Left lung (tissue), 10 donors: ENCODE measurements around the gene SFT2D2. TPM values are rescaled to one million over a fixed set of nuclear protein-coding genes. Genes with fewer than 3 reads are reported as not detected.

Source experiments
- ATAC-seq: fragments of 200-7000 bp; cut with Tn5 transposase; one replicate; pipeline ENCODE4 v1.9.1; 2020; ENCODE audit warnings: moderate library complexity
- DNase-seq, 4 donors: peaks; one replicate each; pipeline ENCODE4 v3.0.0-alpha.2; 2013 to 2020
- H3K27ac ChIP-seq, 2 donors: fragments of 200-600 bp; sonication (generic) in 1 of 2; one replicate each; pipeline versions ENCODE4 v1.5.0 to v1.8.0; 2020 to 2021
- H3K27me3 ChIP-seq, 2 donors: fragments of 200-600 bp; sonication (generic) in 1 of 2; one replicate each; pipeline versions ENCODE4 v1.5.0 to v1.8.0; 2020 to 2021
- H3K36me3 ChIP-seq, 2 donors: fragments of 200-600 bp; sonication (generic) in 1 of 2; one replicate each; pipeline versions ENCODE4 v1.5.0 to v1.8.0; 2020 to 2021
- H3K4me1 ChIP-seq, 2 donors: fragments of 200-600 bp; one replicate each; pipeline ENCODE4 v1.8.0; 2021
- H3K4me3 ChIP-seq, 2 donors: fragments of 200-600 bp; sonication (generic) in 1 of 2; one replicate each; pipeline versions ENCODE4 v1.5.0 to v1.8.0; 2020 to 2021; ENCODE audit warnings: mild to moderate bottlenecking in 1 of 2
- H3K9me3 ChIP-seq, 2 donors: fragments of 200-600 bp; sonication (generic) in 1 of 2; one replicate each; pipeline versions ENCODE4 v1.5.0 to v1.8.0; 2020 to 2021
- CTCF ChIP-seq, 2 donors: fragments of 200-600 bp; sonication (generic) in 1 of 2; IDR thresholded peaks; one replicate each; pipeline versions ENCODE4 v1.5.0 to v1.8.0; 2021; ENCODE audit warnings: antibody characterized with exemption in 2 of 2
- intact Hi-C, 2 donors: fragments of 100-400 bp; cut with DNase I; formaldehyde crosslinking; loops; one replicate each; pipeline versions ENCODE4 v1.11.2 to v1.14.2; 2022
- polyA plus RNA-seq, 6 donors: library from polyadenylated mRNA; unstranded; fragments of 120-200 nt; gene quantifications; one replicate each; pipeline ENCODE4 v1.2.1, GENCODE V29; 2013; ENCODE audit not compliant: insufficient read length in 6 of 6
- total RNA-seq, 2 donors: library from RNA; stranded (reverse); fragmentation: NEBNext Ultra II Directional; extraction: Animal tissue kit (Norgen Biotek cat#: 25700); gene quantifications; one replicate each; pipeline ENCODE4 v1.2.1, GENCODE V29; 2021
- donor health status: DM: no; HTN: yes; CAD: no.
- donor health status: DM: no; HTN: no; CAD: no.

The SFT2D2 gene
- total and polyA plus RNA-seq, 8 donors = 21.2 to 85.9 (median 23.8) TPM

GRCh38 chr1:168210312-168210711, 15.5 kb upstream of the SFT2D2 start:
- intact Hi-C loops = no loop called here
- no peaks in the 10 kb centered on the region for H3K27me3 ChIP-seq
- DNase-seq (no peak), ATAC-seq (no peak)
- H3K4me3 ChIP-seq = no peak overlapping the region
- no peak overlapping the region for H3K27ac ChIP-seq
- H3K9me3 ChIP-seq = peaks cover 0 to 21% of the 10 kb centered on the region in 2 donors
- no peaks in the 10 kb centered on the region for H3K4me1 ChIP-seq
- no peaks in the 10 kb centered on the region for H3K36me3 ChIP-seq
- no peak for TF ChIP-seq CTCF (IDR thresholded peaks at IDR 0.05)

GRCh38 chr1:168213349-168213748, 12.5 kb upstream of the SFT2D2 start:
- ATAC-seq (no peak), DNase-seq (no peak)
- no peaks in the 10 kb centered on the region for H3K36me3 ChIP-seq
- H3K27ac ChIP-seq = no peak overlapping the region
- H3K9me3 ChIP-seq = peaks cover 0 to 21% of the 10 kb centered on the region in 2 donors
- no peaks in the 10 kb centered on the region for H3K4me1 ChIP-seq
- intact Hi-C loops = no loop called here
- TF ChIP-seq CTCF (IDR thresholded peaks at IDR 0.05) = no peak
- H3K4me3 ChIP-seq = no peak overlapping the region
- no peaks in the 10 kb centered on the region for H3K27me3 ChIP-seq

GRCh38 chr1:168216171-168216570, 9.6 kb upstream of the SFT2D2 start:
- Histone ChIP-seq H3K27me3 (no peaks in the 10 kb centered on the region), H3K4me1 (no peaks in the 10 kb centered on the region), H3K9me3 (peaks cover 0 to 13% of the 10 kb centered on the region in 2 donors), H3K4me3 (no peak overlapping the region), H3K36me3 (no peaks in the 10 kb centered on the region), H3K27ac (no peak overlapping the region)
- intact Hi-C loops = no loop called here
- DNase-seq (no peak), ATAC-seq (no peak)
- TF ChIP-seq CTCF (IDR thresholded peaks at IDR 0.05) = no peak

GRCh38 chr1:168217664-168218063, 8.1 kb upstream of the SFT2D2 start:
- no peaks in the 10 kb centered on the region for H3K27me3 ChIP-seq
- no peak for ATAC-seq
- no peaks in the 10 kb centered on the region for H3K36me3 ChIP-seq
- H3K4me3 ChIP-seq = no peak overlapping the region
- DNase-seq = no peak
- TF ChIP-seq CTCF (IDR thresholded peaks at IDR 0.05) = no peak
- intact Hi-C loops = no loop called here
- H3K9me3 ChIP-seq = peaks cover 0 to 5% of the 10 kb centered on the region in 2 donors
- no peak overlapping the region for H3K27ac ChIP-seq
- H3K4me1 ChIP-seq = no peaks in the 10 kb centered on the region

- no peak overlapping the region for H3K27ac ChIP-seq
- no peaks in the 10 kb centered on the region for H3K4me1 ChIP-seq
- H3K36me3 ChIP-seq = no peaks in the 10 kb centered on the region
- intact Hi-C loops = no loop called here
- no peaks in the 10 kb centered on the region for H3K27me3 ChIP-seq
- H3K9me3 ChIP-seq = no peaks in the 10 kb centered on the region
- no peak for TF ChIP-seq CTCF (IDR thresholded peaks at IDR 0.05)
- ATAC-seq = no peak
- no peak overlapping the region for H3K4me3 ChIP-seq
- DNase-seq = no peak
These were observed 7.1 kb upstream of the SFT2D2 start for GRCh38 chr1:168218658-168219057.
